Activated T-cell treated with anti-CD3 and anti-CD28 coated beads for 24 hours (primary cell): ENCODE data around the gene RANGRF.

ENCODE experiments used
- DNase-seq: peaks from one replicate; pipeline ENCODE4 v3.0.0-alpha.2; 2020; ENCODE audit warnings: low read depth

Gene RANGRF

DNA sequence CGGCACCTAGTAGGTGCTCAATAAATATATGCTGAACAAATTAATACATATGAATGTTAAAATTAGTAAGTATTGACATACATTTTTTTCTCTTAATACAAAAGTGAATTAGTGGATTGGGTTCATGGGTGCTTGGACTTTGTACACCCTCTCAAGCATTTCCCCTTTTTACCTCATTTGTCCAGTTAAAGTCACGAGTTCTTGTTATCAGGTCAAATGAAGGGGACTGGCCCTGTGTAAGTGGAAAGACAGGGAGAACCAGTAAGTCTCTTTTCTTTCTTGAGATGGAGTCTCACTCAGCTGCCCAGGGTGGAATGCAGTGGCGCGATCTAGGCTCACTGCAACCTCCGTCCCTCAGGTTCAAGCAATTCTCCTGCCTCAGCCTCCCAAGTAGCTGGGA, 13.7 kb upstream of the RANGRF start:
- no peak for DNase-seq

DNA sequence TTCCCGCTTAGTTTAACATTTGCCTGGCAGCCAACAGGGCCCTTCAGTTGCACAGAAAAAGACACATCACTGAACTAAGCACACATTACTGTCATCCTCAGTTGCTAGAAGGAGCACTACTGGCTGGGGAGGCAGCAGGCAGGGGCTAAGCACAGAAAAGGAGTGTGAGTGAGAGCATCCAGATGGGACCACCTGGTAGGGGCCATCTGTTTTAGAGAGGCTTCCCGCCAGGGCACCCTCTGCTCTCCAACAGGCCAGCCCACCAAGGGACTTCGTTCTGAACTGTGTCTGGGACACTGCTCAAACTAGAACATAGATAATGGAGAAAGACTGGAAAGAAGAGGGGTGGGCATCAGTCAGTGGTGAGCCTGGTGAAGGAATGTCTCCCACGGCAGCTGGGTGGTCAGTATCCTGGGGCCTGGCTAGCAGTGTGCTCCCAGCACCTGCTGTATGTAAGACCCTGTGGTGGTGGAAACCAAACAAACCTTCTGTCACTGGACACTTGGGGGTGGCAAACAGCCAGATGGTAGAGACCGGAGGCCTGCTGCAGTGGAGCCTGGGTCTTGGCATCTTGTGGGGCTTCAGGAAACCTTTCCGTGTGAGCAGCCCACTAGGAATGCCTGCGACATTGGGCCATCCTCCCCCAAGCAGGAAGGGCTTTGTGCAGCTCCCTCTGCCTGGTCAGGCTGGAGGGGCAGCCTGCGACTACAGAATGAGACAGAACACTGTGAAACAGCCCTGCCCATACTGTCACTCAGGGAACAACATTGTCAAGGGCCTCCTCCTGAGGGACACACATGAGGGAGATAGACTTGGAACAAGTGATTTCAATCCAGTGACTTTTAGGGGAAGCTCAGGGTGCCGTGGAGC, 12.8 kb upstream of the RANGRF start:
- DNase-seq, result no peak

- no peak for DNase-seq
Observed at GRCh38 chr17:8277317-8277716, 11.2 kb upstream of the RANGRF start.

DNA sequence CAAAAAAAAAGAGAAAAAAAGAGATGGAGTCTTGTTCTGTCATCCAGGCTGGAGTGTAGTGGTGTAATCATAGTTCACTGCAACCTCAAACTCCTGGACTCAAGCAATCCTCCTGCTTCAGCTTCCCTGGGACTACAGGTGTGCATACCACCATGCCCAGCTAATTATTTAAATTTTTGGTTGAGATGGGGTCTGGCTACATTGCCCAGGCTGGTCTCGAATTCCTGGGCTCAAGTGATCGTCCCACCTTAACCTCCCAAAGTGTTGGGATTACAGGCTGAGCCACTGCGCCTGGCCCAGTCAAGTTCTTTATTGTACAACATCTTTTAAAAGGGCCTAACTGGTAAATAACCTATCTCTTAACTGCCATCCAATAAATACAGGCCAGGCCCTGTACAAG, 6.1 kb upstream of the RANGRF start:
- no peak for DNase-seq

- DNase-seq, result no peak
Observed at GRCh38 chr17:8283356-8283755, 5.1 kb upstream of the RANGRF start.

DNA sequence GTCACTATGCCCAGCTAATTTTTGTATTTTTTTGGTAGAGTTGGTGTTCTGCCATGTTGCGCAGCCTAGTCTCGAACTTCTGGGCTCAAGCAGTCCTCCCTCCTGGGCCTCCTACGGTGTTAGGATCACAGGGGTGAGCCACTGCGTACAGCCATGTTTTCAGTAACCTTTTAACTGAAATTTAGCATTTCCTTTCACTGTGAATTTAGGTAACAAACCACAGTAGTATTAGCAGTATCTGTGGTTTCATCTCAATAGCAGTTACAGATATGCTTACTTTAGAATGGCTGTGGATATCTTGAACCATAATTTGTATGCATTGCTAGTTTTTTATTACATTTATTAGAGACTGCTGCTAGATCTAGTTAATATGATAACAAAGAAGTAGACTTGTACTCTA, 4.3 kb upstream of the RANGRF start:
- DNase-seq, result no peak

DNA sequence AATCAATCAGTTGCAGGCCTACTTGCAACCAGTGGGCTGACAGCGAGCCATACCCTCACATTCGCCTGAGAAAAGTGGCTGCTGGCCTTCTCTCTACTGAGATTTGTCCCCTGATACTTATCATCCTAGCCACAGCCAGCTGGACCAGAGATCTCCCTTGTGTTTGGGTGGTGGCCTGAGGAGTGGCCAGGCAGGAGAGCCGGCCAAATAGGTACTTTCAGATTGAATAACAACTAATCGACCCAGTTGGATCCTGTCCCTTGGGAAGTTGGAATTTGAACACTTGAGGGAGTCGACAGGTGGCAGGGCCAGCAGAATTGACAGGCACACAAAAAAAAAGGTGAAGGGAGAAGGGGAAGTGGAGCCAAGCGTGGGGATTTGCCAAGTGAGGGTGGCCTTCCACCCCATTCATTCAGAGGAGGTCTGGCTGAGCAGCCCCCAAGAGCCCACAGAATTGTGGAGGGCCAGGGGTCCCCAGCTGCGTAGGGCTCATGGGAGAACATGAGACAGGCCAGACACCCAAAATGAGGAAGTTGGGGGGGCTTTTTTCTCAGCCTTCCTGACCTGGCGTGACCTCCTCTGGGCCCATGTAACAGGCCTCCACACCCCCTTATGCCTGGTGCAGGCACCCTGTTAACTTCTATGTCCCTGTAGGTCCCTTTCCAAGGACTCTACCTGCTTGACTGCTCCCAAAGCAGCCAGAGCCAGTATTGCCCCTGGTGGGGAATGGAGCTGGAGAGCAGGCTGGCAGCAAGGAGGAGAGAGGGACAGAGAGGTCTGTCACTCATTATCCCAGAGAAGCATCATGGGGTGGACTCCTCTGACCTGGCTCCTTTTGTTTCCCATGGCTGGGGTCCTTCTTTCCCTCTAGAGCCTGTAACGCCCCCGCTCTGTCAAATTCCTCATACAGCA, 2.9 kb upstream of the RANGRF start:
- DNase-seq, result no peak

DNA sequence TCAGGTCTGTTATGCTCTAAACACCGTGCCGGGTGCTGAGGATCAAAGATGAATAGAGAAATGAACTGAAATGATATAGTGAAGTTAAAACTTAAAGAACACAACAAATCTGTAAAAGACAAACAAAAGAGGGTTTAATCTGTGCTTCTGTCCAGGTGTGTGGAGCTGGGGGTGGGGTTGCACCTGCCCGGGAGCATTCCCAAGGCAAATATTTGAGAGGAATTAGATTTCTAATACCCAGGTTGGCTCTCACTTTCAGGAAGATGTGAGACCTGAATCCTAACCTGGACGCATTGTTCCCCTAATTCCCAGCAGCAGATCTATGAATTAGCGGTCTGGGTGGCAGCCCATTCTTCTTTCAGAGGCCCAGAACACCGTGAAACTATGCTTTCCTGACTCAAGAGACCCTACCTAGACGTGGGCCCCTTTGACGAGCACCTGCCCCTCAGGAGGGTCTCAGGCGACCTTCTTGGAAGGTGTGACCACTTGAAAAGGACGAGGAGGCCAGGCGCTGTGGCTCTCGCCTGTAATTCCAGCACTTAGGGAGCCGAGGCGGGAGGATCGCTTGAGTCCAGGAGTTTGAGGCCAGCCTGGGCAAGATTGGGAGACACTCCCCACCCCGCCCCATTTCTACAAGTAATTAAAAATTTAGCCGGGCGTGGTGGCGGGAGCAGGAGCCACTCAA, 677 bp upstream of the RANGRF start:
- no peak for DNase-seq

DNA sequence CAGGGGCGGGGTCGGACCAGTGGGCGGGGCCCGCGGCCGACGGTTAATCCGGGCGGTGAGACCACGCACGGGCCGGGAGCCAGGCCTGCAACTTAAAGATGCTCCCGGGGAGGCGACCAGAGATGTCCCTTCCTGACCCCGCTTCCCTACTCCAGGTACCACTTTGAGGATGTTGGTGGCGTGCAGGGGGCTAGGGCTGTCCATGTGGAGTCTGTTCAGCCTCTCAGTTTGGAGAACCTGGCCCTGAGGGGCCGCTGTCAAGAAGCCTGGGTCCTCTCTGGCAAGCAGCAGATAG, 580 bp downstream of the RANGRF start:
- peak; percentile 64 for DNase-seq

GRCh38 chr17:8290043-8290442, 1.6 kb downstream of the RANGRF start:
- no peak for DNase-seq

DNA sequence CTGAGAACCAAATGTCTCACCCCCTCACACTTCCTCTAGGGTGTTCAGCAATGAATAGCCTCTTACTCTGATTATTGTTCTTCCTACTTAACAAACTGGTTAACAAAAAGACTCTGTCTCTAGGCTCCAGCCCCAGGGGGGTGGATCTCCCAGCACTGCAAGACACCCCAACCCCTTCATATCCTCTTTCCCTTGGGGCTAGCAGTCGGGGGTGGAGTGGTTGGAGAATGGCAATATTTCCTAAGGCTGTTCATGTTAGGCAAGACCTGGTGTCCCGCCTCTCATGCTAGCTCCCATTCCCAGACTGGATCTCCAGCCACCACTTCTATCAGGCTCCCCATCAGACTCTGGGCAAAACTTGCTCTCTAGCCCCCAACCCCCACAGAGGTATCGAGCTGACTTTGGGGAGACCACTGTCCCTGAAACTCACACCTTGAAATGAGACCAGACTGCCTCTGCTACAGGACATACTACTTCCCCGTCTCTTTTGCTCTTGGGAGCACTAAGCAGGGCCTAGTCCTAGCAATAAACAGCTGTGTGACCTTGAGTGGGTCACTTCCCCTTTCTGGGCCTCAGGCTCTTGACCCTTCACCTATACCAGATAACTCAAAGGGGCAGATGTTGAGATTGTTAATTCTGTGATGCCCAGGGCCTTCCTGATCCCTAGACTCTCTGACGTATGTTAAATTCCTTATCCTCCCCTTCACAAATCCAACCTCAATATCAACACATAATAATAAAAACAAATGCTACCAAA, 4.3 kb downstream of the RANGRF start:
- no peak for DNase-seq

- no peak for DNase-seq
Observed at GRCh38 chr17:8294361-8294760, 5.9 kb downstream of the RANGRF start.

DNA sequence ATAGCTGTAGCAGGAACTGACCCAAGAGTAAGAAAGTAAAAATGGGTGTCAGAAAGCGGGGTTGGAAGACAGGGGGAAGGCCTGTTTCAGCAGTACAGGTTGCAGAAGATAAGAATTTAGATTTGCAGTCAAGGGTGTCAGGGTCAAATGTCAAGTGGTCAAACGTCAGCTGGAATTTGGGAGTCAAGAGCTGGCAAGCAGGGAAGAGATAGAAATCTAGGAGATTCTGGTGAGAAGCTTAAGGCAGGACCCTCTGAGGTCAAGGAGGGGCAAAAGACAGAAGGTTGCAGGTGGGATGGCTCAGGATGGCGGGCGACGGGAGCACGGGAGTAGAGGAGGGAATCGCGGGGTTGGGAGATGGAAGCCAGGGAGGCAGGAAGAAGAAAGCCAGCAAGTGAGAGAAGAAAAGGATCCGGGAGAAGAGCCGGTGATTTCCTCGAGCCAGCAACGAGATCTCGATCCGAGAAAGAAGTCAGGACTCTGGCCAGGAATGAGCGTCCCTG, 6.4 kb downstream of the RANGRF start:
- DNase-seq, result no peak

GRCh38 chr17:8300226-8300625, 11.8 kb downstream of the RANGRF start:
- DNase-seq, result no peak

GRCh38 chr17:8300627-8301242, 12.3 kb downstream of the RANGRF start:
- peak; percentile 41 for DNase-seq

DNA sequence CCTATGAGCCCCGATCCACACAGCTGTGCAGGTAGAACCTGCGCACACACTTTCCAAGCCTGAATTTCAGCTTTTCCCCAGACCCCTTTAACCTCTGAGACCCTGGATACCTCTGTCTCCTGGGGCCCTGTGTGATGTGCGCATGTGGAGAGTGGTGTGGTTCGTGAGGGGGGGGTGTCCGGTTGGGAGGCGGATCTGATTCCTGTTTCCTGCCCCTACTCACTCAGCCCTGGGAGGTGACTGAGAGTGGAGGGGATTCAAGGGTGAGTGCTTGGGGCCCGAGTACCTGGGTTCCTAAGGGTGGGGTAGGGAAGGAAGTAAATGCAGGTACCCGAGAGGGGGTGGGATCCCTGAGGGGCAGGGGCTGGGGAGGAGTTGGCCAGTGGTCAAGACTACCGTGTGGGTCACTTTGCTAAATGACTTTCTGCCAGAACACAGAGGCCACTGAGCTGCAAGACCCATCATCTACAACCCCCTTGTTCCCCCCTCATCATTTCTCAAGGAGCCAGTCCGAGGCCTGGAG, 22.2 kb downstream of the RANGRF start:
- no peak for DNase-seq

GRCh38 chr17:8311131-8311790, 22.8 kb downstream of the RANGRF start:
- no peak for DNase-seq

- no peak for DNase-seq
Observed at GRCh38 chr17:8312251-8312650, 23.8 kb downstream of the RANGRF start.

- no peak for DNase-seq
Observed at GRCh38 chr17:8312726-8313600, 24.5 kb downstream of the RANGRF start.
